K562 (cell line): Measurements from ENCODE around the gene LRP1B. TPM values are rescaled to one million over a fixed set of nuclear protein-coding genes. Genes with fewer than 3 reads are reported as not detected.

ENCODE experiments used
- ATAC-seq: fragments of 200-7000 bp; cut with Tn5 transposase; 3 replicates; pipeline ENCODE4 v1.9.1; 2020; ENCODE audit warnings: moderate library complexity
- BruUV-seq: library from RNA; stranded (reverse); fragments of 400-500 nt; replicated peaks from 2 replicates; lab custom pipeline; 2021; lab: Mats Ljungman, UMichigan
- CTCF ChIA-PET: fragments of 300-600 bp; formaldehyde crosslinking; extraction: SDS; loops from one replicate; lab custom pipeline; 2021; ENCODE audit warnings: low intra/inter-chr PET ratio; lab: Yijun Ruan, JAX
- POLR2A ChIA-PET: fragments of 300-600, 350-650 bp; sonication (Branson Sonifier 250); formaldehyde crosslinking; extraction: SDS; loops from one replicate; lab custom pipeline; 2021; ENCODE audit warnings: antibody characterized with exemption, inconsistent platforms; lab: Yijun Ruan, JAX
- DNase-seq, 4 experiments: peaks; one replicate each; pipeline versions ENCODE4 v3.0.0 to v3.0.0-alpha.2; 2011 to 2018; ENCODE audit warnings: low spot score in 3 of 4, mixed read lengths in 3 of 4; ENCODE audit errors: extremely low read depth in 1 of 4
- FAIRE-seq: peaks from 2 replicates; lab custom pipeline; 2011; peaks lifted over from hg19 to GRCh38; lab: Jason Lieb, UNC
- H2AFZ ChIP-seq: 2 replicates; pipeline ENCODE4 v1.6.0; 2011; ENCODE audit warnings: low read depth, low read length, control low read depth, inconsistent platforms
- H3K27ac ChIP-seq: fragments of 200-600 bp; 3 replicates; pipeline ENCODE4 v1.8.0; 2011; ENCODE audit warnings: low read depth, mild to moderate bottlenecking, control low read depth, inconsistent platforms, low read length, moderate library complexity, mixed read lengths; ENCODE audit errors: extremely low read depth
- H3K27me3 ChIP-seq, 2 experiments: fragments of 300-600 bp in 1 of 2; 2 replicates in 1 of 2; 3 replicates in 1 of 2; pipeline versions ENCODE4 v1.6.0 to v1.8.0; 2011; ENCODE audit warnings: inconsistent platforms in 2 of 2, low read length in 2 of 2, mild to moderate bottlenecking in 1 of 2, mixed read lengths in 1 of 2, moderate library complexity in 1 of 2; ENCODE audit not compliant: control insufficient read depth in 2 of 2, insufficient read depth in 2 of 2
- H3K36me3 ChIP-seq: fragments of 300-600 bp; 3 replicates; pipeline ENCODE4 v1.8.0; 2011; ENCODE audit warnings: mild to moderate bottlenecking, low read length, inconsistent platforms; ENCODE audit not compliant: control insufficient read depth, insufficient read depth
- H3K4me1 ChIP-seq, 2 experiments: fragments of 200-600 bp in 1 of 2; replicated peaks in 1 of 2; 2 replicates in 1 of 2; 3 replicates in 1 of 2; pipeline versions ENCODE4 v1.5.1 to v1.8.0; 2011; ENCODE audit warnings: inconsistent platforms in 2 of 2, low read length in 2 of 2, mild to moderate bottlenecking in 1 of 2, mixed read lengths in 1 of 2, moderate library complexity in 1 of 2; ENCODE audit not compliant: control insufficient read depth in 2 of 2, insufficient read depth in 2 of 2
- H3K4me2 ChIP-seq: 2 replicates; pipeline ENCODE4 v1.6.1; 2011; ENCODE audit warnings: low read length, control low read depth, inconsistent platforms, mixed read lengths; ENCODE audit not compliant: insufficient read depth
- H3K4me3 ChIP-seq: fragments of 200-600 bp; sonication (generic), shearing (Covaris generic); 2 replicates; pipeline ENCODE4 v1.5.1; 2016; ENCODE audit warnings: control low read depth, inconsistent platforms
- H3K79me2 ChIP-seq: fragments of 200-600 bp; 3 replicates; pipeline ENCODE4 v1.8.0; 2011; ENCODE audit warnings: low read length, inconsistent platforms; ENCODE audit not compliant: control insufficient read depth, insufficient read depth
- H3K9ac ChIP-seq, 2 experiments: 2 replicates each; pipeline versions ENCODE4 v1.6.0 to v1.6.1; 2011; ENCODE audit warnings: low read depth in 2 of 2, low read length in 2 of 2, control low read depth in 1 of 2, inconsistent platforms in 1 of 2, mild to moderate bottlenecking in 1 of 2, mixed read lengths in 1 of 2; ENCODE audit not compliant: insufficient read depth in 1 of 2
- H3K9me1 ChIP-seq: one replicate; pipeline ENCODE4 v1.6.0; 2011; ENCODE audit warnings: inconsistent platforms, mild to moderate bottlenecking, low read length, moderate library complexity; ENCODE audit not compliant: control insufficient read depth, insufficient read depth
- H3K9me3 ChIP-seq: replicated peaks from 2 replicates; pipeline ENCODE4 v1.5.1; 2011; ENCODE audit warnings: low read depth, low read length, inconsistent platforms; ENCODE audit not compliant: control insufficient read depth, insufficient read depth
- H4K20me1 ChIP-seq: replicated peaks from 2 replicates; pipeline ENCODE4 v1.6.1; 2011; ENCODE audit warnings: low read length, inconsistent platforms, mixed read lengths; ENCODE audit not compliant: control insufficient read depth, insufficient read depth
- CBX2 ChIP-seq: fragments of 200-600 bp; sonication (generic); IDR thresholded peaks from one replicate; pipeline ENCODE4 v1.6.1; 2012; ENCODE audit warnings: mild to moderate bottlenecking, low read length, inconsistent platforms; ENCODE audit not compliant: insufficient read depth, poor library complexity, severe bottlenecking
- CHD4 ChIP-seq: fragments of 200-600 bp; sonication (generic); IDR thresholded peaks from 3 replicates; pipeline ENCODE4 v1.6.1; 2012; ENCODE audit warnings: low read depth, mild to moderate bottlenecking, mixed read lengths, low read length, inconsistent platforms; ENCODE audit not compliant: insufficient read depth, insufficient replicate concordance, poor library complexity, severe bottlenecking
- HMG20A ChIP-seq: fragments of 450-650 bp; formaldehyde crosslinking; conservative IDR thresholded peaks from 2 replicates; pipeline ENCODE4 v1.4.0; 2020; ENCODE audit warnings: mild to moderate bottlenecking, mixed read lengths
- ILK ChIP-seq: fragments of 450-650 bp; IDR thresholded peaks from 2 replicates; pipeline ENCODE4 v1.6.1; 2016; ENCODE audit warnings: missing genetic modification characterization, low read depth, mild to moderate bottlenecking, missing compliant biosample characterization, moderate library complexity, borderline replicate concordance
- MNT ChIP-seq, 2 experiments: fragments of 450-650 bp; conservative IDR thresholded peaks; 2 replicates each; pipeline ENCODE4 v1.6.1; 2017; ENCODE audit warnings: mild to moderate bottlenecking in 2 of 2, moderate library complexity in 2 of 2
- POLR2A ChIP-seq: fragments of 450-650 bp; conservative IDR thresholded peaks from 2 replicates; pipeline ENCODE4 v1.6.1; 2016
- RFX5 ChIP-seq: IDR thresholded peaks from 2 replicates; pipeline ENCODE4 v1.6.1; 2011; ENCODE audit warnings: low read depth, mild to moderate bottlenecking, improper control_type of control experiment, low read length
- TEAD2 ChIP-seq: fragments of 450-650 bp; IDR thresholded peaks from 2 replicates; pipeline ENCODE4 v1.6.1; 2016; ENCODE audit warnings: missing genetic modification characterization, control low read depth, missing compliant biosample characterization
- THAP12 ChIP-seq: fragments of 250-450 bp; sonication (Bioruptor Pico); IDR thresholded peaks from 2 replicates; pipeline ENCODE4 v1.9.0; 2021; ENCODE audit warnings: mild to moderate bottlenecking, inconsistent platforms
- YY1 ChIP-seq, 3 experiments: IDR thresholded peaks; 2 replicates each; pipeline ENCODE4 v1.6.1; 2011; ENCODE audit warnings: low read length in 2 of 3, mild to moderate bottlenecking in 2 of 3, moderate library complexity in 2 of 3, borderline replicate concordance in 1 of 3, control low read depth in 1 of 3, low read depth in 1 of 3; ENCODE audit not compliant: insufficient read depth in 3 of 3, insufficient replicate concordance in 2 of 3, control insufficient read depth in 1 of 3, insufficient read length in 1 of 3; ENCODE audit errors: extremely low read depth in 1 of 3
- ZBED1 ChIP-seq: IDR thresholded peaks from 2 replicates; pipeline ENCODE4 v1.6.1; 2014
- ZNF398 ChIP-seq: fragments of 250-450 bp; sonication (Bioruptor Pico); IDR thresholded peaks from 2 replicates; pipeline ENCODE4 v1.8.0; 2021; ENCODE audit warnings: moderate library complexity, mild to moderate bottlenecking, inconsistent platforms
- ZNF436 ChIP-seq: fragments of 250-450, 450-650 bp; sonication (Bioruptor Pico); formaldehyde crosslinking; IDR thresholded peaks from 2 replicates; pipeline ENCODE4 v1.7.0; 2020; ENCODE audit warnings: mild to moderate bottlenecking
- ZNF696 ChIP-seq: fragments of 250-450 bp; sonication (Bioruptor Pico); conservative IDR thresholded peaks from 2 replicates; pipeline ENCODE4 v1.4.0; 2020; ENCODE audit warnings: mild to moderate bottlenecking, moderate library complexity
- ZNF740 ChIP-seq, 3 experiments: fragments of 200-800 bp in 1 of 3; sonication (Bioruptor generic) in 1 of 3; sonication (generic) in 1 of 3; formaldehyde crosslinking in 1 of 3; IDR thresholded peaks; 2 replicates each; pipeline versions ENCODE4 v1.6.1 to v1.8.0; 2016 to 2022; ENCODE audit warnings: mild to moderate bottlenecking in 2 of 3, missing compliant biosample characterization in 2 of 3, missing genetic modification characterization in 2 of 3, missing genetic modification reagents in 1 of 3
- WGBS: fragments of 100-300 bp; shearing (Covaris generic); methylation state at CpG from one replicate; pipeline ENCODE4 v1.1.6; 2016; ENCODE audit warnings: low coverage, mixed read lengths; ENCODE audit not compliant: insufficient coverage; ENCODE audit errors: missing lambda C conversion rate; 5-methylcytosine and 5-hydroxymethylcytosine counted together
- in situ Hi-C: fragments of 300-500 bp; cut with MboI; formaldehyde crosslinking; loops from 4 replicates; pipeline ENCODE4 v1.15.0; 2018; ENCODE audit warnings: inconsistent platforms, mixed read lengths
- intact Hi-C: fragments of 100-400 bp; cut with micrococcal nuclease; formaldehyde crosslinking; loops from 2 replicates; pipeline ENCODE4 v1.14.2; 2022
- polyA plus RNA-seq, 8 experiments: library from polyadenylated mRNA; depleted of rRNA in 4 of 8; stranded (reverse) in 5 of 8; unstranded in 3 of 8; fragments of >200 nt; fragmentation: Nextera tagmentation in 2 of 8; fragmentation: Illumina TruSeq in 1 of 8; extraction: Ambion mirVana in 2 of 8; extraction: Trizol in 1 of 8; gene quantifications; 2 replicates each; pipeline versions ENCODE4 v1.2.1 to v1.2.3, GENCODE V29; 2011 to 2014; ENCODE audit warnings: inconsistent platforms in 1 of 8, missing spikeins in 1 of 8
- total RNA-seq, 7 experiments: library from RNA; depleted of rRNA in 6 of 7; stranded (reverse); fragments of >200 nt in 6 of 7; fragmentation: Illumina TruSeq in 2 of 7; extraction: Trizol in 2 of 7; gene quantifications; 2 replicates each; pipeline versions ENCODE4 v1.2.1 to v1.2.3, GENCODE V29; 2011 to 2021; ENCODE audit warnings: low replicate concordance in 1 of 7

Gene LRP1B
- total and polyA plus RNA-seq, 9 of the 15 experiments (the other 6 are each of a cell fraction or from before 2014, with no cell fraction given): not detected

GRCh38 chr2:141703501-141703900 is 427.3 kb downstream of the LRP1B start:
- POLR2A ChIA-PET: no interaction called here
- peaks cover 2% of the 10 kb centered on the region; the same call in 1 of the 2 replicates for H3K9me3 ChIP-seq
- WGBS: 3% methylated on average over 3 of the region's 3 CpGs
- CTCF ChIA-PET: no interaction called here
- FAIRE-seq (no peak), DNase-seq (no peak), ATAC-seq (no peak)
- no peaks in the 10 kb centered on the region for H3K36me3 ChIP-seq
- TF ChIP-seq ZNF398 (no peak), MNT (conservative IDR thresholded peaks at IDR 0.05) (no peak), TEAD2 (tag) (no peak), ZNF696 (CRISPR knock-in tag) (no peak), HMG20A (CRISPR knock-in tag) (no peak), THAP12 (no peak), RFX5 (no peak), ZBED1 (no peak), YY1 (IDR thresholded peaks at IDR 0.05; ENCODE audit: borderline replicate concordance in 1 of 3, control insufficient read depth in 1 of 3, extremely low read depth in 1 of 3, insufficient read depth in 3 of 3, insufficient read length in 1 of 3, insufficient replicate concordance in 2 of 3, low read depth in 1 of 3, low read length in 2 of 3) (no peak), CHD4 (no peak), ZNF740 (CRISPR knock-in tag; IDR thresholded peaks at IDR 0.05) (no peak), ZNF740 (tag; IDR thresholded peaks at IDR 0.05) (no peak), ILK (tag) (no peak), CBX2 (no peak), POLR2A (no peak), ZNF436 (CRISPR knock-in tag) (no peak)
- in situ Hi-C loops (no loop called here), intact Hi-C loops (no loop called here)
- no peaks in the 10 kb centered on the region for H3K27me3 ChIP-seq
- no peaks in the 10 kb centered on the region for H3K4me1 ChIP-seq
- H3K79me2 ChIP-seq: no peaks in the 10 kb centered on the region
- BruUV-seq: no TSS peak
- H3K4me3 ChIP-seq: no peak overlapping the region
- H3K9me1 ChIP-seq: no peaks in the 10 kb centered on the region
- no peak overlapping the region for H3K9ac ChIP-seq
- H3K4me2 ChIP-seq: no peak overlapping the region
- no peaks in the 10 kb centered on the region for H4K20me1 ChIP-seq
- no peak overlapping the region for H3K27ac ChIP-seq
- H2AFZ ChIP-seq: no peak overlapping the region
